SK-N-SH (cell line): ENCODE measurements around the gene CCDC9. TPM values are rescaled to one million over a fixed set of nuclear protein-coding genes. Genes with fewer than 3 reads are reported as not detected.

Experiments
- CTCF ChIA-PET: fragments of 300-600, 350-600 bp; formaldehyde crosslinking; extraction: SDS; loops from one replicate; lab custom pipeline; 2021; lab: Yijun Ruan, JAX
- POLR2A ChIA-PET: fragments of 350-600 bp; sonication (Branson Sonifier 250); formaldehyde crosslinking; extraction: SDS; loops from one replicate; lab custom pipeline; 2020; ENCODE audit warnings: antibody characterized with exemption, inconsistent platforms; lab: Yijun Ruan, JAX
- DNase-seq: peaks from one replicate; pipeline ENCODE4 v3.0.0; 2012
- H2AFZ ChIP-seq: fragments of 200-600 bp; sonication (generic); 2 replicates; pipeline ENCODE4 v1.8.1; 2016; ENCODE audit warnings: antibody characterized with exemption, mild to moderate bottlenecking, low read depth
- H3F3A ChIP-seq: fragments of 200-600 bp; sonication (generic); replicated peaks from 2 replicates; pipeline ENCODE3; 2016; ENCODE audit warnings: antibody characterized with exemption, mild to moderate bottlenecking; ENCODE audit not compliant: insufficient read depth
- H3K27ac ChIP-seq, 2 experiments: fragments of 200-500 bp in 1 of 2; fragments of 200-600 bp in 1 of 2; sonication (Bioruptor generic) in 1 of 2; sonication (generic), shearing (Covaris generic) in 1 of 2; 2 replicates each; pipeline versions ENCODE4 v1.5.1 to v1.6.1; 2014 to 2016; ENCODE audit warnings: low read depth in 2 of 2, inconsistent platforms in 1 of 2, low read length in 1 of 2, mild to moderate bottlenecking in 1 of 2, mixed read lengths in 1 of 2
- H3K27me3 ChIP-seq: fragments of 200-600 bp; sonication (generic), shearing (Covaris generic); 2 replicates; pipeline ENCODE4 v1.6.1; 2016; ENCODE audit warnings: mixed run types; ENCODE audit not compliant: insufficient read depth
- H3K36me3 ChIP-seq, 2 experiments: fragments of 200-500 bp in 1 of 2; fragments of 200-600 bp in 1 of 2; sonication (Bioruptor generic) in 1 of 2; sonication (generic) in 1 of 2; replicated peaks in 1 of 2; 2 replicates each; pipeline versions ENCODE3 to v1.5.1; 2014 to 2016; ENCODE audit warnings: low read length in 1 of 2, mild to moderate bottlenecking in 1 of 2; ENCODE audit not compliant: insufficient read depth in 2 of 2, control insufficient read depth in 1 of 2
- H3K4me1 ChIP-seq, 2 experiments: fragments of 200-500 bp in 1 of 2; fragments of 200-600 bp in 1 of 2; sonication (Bioruptor generic) in 1 of 2; sonication (generic), shearing (Covaris generic) in 1 of 2; 2 replicates each; pipeline versions ENCODE4 v1.5.1 to v1.6.1; 2014 to 2016; ENCODE audit warnings: low read depth in 1 of 2, low read length in 1 of 2, mixed run types in 1 of 2; ENCODE audit not compliant: insufficient read depth in 2 of 2, control insufficient read depth in 1 of 2
- H3K4me2 ChIP-seq: fragments of 200-600 bp; sonication (generic), shearing (Covaris generic); 2 replicates; pipeline ENCODE4 v1.6.1; 2017; ENCODE audit warnings: mixed run types
- H3K4me3 ChIP-seq, 2 experiments: fragments of 200-500 bp in 1 of 2; fragments of 200-600 bp in 1 of 2; sonication (Bioruptor generic) in 1 of 2; sonication (generic), shearing (Covaris generic) in 1 of 2; 2 replicates each; pipeline versions ENCODE4 v1.5.1 to v1.8.1; 2014 to 2016; ENCODE audit warnings: low read depth in 2 of 2, inconsistent platforms in 1 of 2, low read length in 1 of 2, mild to moderate bottlenecking in 1 of 2, mixed read lengths in 1 of 2, moderate library complexity in 1 of 2
- H3K79me2 ChIP-seq: fragments of 200-600 bp; sonication (generic); 2 replicates; pipeline ENCODE4 v1.8.1; 2017; ENCODE audit warnings: mild to moderate bottlenecking; ENCODE audit not compliant: insufficient read depth
- H3K9ac ChIP-seq: fragments of 200-600 bp; sonication (generic); 2 replicates; pipeline ENCODE4 v1.6.1; 2017; ENCODE audit warnings: mixed run types
- H3K9me2 ChIP-seq: fragments of 200-600 bp; sonication (generic); 2 replicates; pipeline ENCODE4 v1.6.1; 2017; ENCODE audit warnings: mixed run types
- H3K9me3 ChIP-seq: fragments of 200-600 bp; sonication (generic); 2 replicates; pipeline ENCODE4 v1.6.1; 2017; ENCODE audit warnings: mixed run types, mild to moderate bottlenecking, moderate library complexity
- H4K20me1 ChIP-seq: fragments of 200-600 bp; sonication (generic); 2 replicates; pipeline ENCODE4 v1.6.1; 2017; ENCODE audit warnings: mild to moderate bottlenecking, mixed run types; ENCODE audit not compliant: insufficient read depth
- CHD2 ChIP-seq: fragments of 150-350 bp; IDR thresholded peaks from 2 replicates; pipeline ENCODE4 v1.6.1; 2018; ENCODE audit warnings: low read length; ENCODE audit not compliant: partially characterized antibody
- CTCF ChIP-seq: fragments of 200-600 bp; sonication (generic); IDR thresholded peaks from 2 replicates; pipeline ENCODE4 v1.6.1; 2017; ENCODE audit warnings: antibody characterized with exemption, mild to moderate bottlenecking, moderate library complexity
- FOSL2 ChIP-seq: IDR thresholded peaks from 2 replicates; pipeline ENCODE4 v1.4.0; 2012; ENCODE audit warnings: low read depth, mild to moderate bottlenecking, moderate library complexity, borderline replicate concordance
- FOXJ3 ChIP-seq: sonication (generic); formaldehyde crosslinking; IDR thresholded peaks from 2 replicates; pipeline ENCODE4 v1.5.1; 2020; ENCODE audit warnings: mild to moderate bottlenecking, missing genetic modification reagents
- GABPA ChIP-seq: IDR thresholded peaks from 2 replicates; pipeline ENCODE4 v1.4.0; 2012; ENCODE audit warnings: low read depth, mild to moderate bottlenecking
- GATA2 ChIP-seq: sonication (generic); formaldehyde crosslinking; IDR thresholded peaks from 2 replicates; pipeline ENCODE4 v1.5.0; 2020; ENCODE audit warnings: mild to moderate bottlenecking, missing genetic modification reagents
- JUND ChIP-seq: IDR thresholded peaks from 2 replicates; pipeline ENCODE4 v1.4.0; 2012
- MEF2A ChIP-seq: IDR thresholded peaks from 2 replicates; pipeline ENCODE4 v1.4.0; 2012; ENCODE audit warnings: low read depth, borderline replicate concordance
- PBX3 ChIP-seq: IDR thresholded peaks from 2 replicates; pipeline ENCODE4; 2012
- POLR2AphosphoS5 ChIP-seq: IDR thresholded peaks from 2 replicates; pipeline ENCODE4 v1.6.1; 2012; ENCODE audit warnings: low read depth, low read length
- RCOR1 ChIP-seq: fragments of 150-350 bp; IDR thresholded peaks from 2 replicates; pipeline ENCODE4 v1.6.1; 2017; ENCODE audit warnings: antibody characterized with exemption, low read length
- REST ChIP-seq: IDR thresholded peaks from 2 replicates; pipeline ENCODE4 v1.6.1; 2012; ENCODE audit warnings: mild to moderate bottlenecking, low read depth, low read length, moderate library complexity
- SMC3 ChIP-seq: IDR thresholded peaks from 2 replicates; pipeline ENCODE4 v1.6.1; 2012; ENCODE audit warnings: low read depth, low read length, improper control_type of control experiment
- TCF12 ChIP-seq: IDR thresholded peaks from 2 replicates; pipeline ENCODE4 v1.4.0; 2012
- USF1 ChIP-seq: IDR thresholded peaks from 2 replicates; pipeline ENCODE4 v1.4.0; 2012; ENCODE audit warnings: low read depth, borderline replicate concordance
- USF2 ChIP-seq: fragments of 150-350 bp; IDR thresholded peaks from 2 replicates; pipeline ENCODE4 v1.6.1; 2017; ENCODE audit warnings: antibody characterized with exemption, low read length, low read depth, borderline replicate concordance
- WGBS: methylation state at CpG from one replicate; pipeline ENCODE4 v1.1.6; 2017; ENCODE audit warnings: low lambda C conversion rate; 5-methylcytosine and 5-hydroxymethylcytosine counted together
- polyA plus RNA-seq, 3 experiments: library from polyadenylated mRNA; depleted of rRNA; stranded (reverse); fragments of >200 nt; gene quantifications; 2 replicates each; pipeline ENCODE4 v1.2.3, GENCODE V29; 2012

CCDC9 gene
- polyA plus RNA-seq, 1 of the 3 experiments (the other 2 are of a cell fraction) = 12.4 TPM

GRCh38 chr19:47272448-47273312 is 16.4 kb downstream of the CCDC9 start:
- no peak for DNase-seq
- H2AFZ ChIP-seq = peak overlapping the region; percentile 61; the same call in 1 of the 2 replicates
- peak overlapping the region; percentile 91 for H3K9ac ChIP-seq
- POLR2A ChIA-PET = interaction anchor here (1.0 kb wide), 1 partner anchor 11 kb away, joined by 3 read pairs; no protein-coding TSS in a partner anchor
- CTCF ChIA-PET = interaction anchor here (1.2 to 3.0 kb wide), 4 partner anchors 12 to 471 kb away, joined by 3 to 12 read pairs (median 5); no protein-coding TSS in a partner anchor
- peaks cover 9 to 16% of the 10 kb centered on the region in 2 experiments for H3K36me3 ChIP-seq
- peak overlapping the region; percentile 97 for H3K4me2 ChIP-seq
- no peaks in the 10 kb centered on the region for H3K79me2 ChIP-seq
- peak overlapping the region; percentile 59 to 87 for H3K4me3 ChIP-seq
- H3K27ac ChIP-seq = peak overlapping the region; percentile 84 to 97
- H3K9me3 ChIP-seq = no peaks in the 10 kb centered on the region
- no peaks in the 10 kb centered on the region; the same call in 1 of the 2 replicates for H4K20me1 ChIP-seq
- WGBS = 75% methylated on average over 30 of the region's 42 CpGs
- peaks cover 10 to 18% of the 10 kb centered on the region in 2 experiments; a peak in 3 of 4 replicates for H3K4me1 ChIP-seq
- no peaks in the 10 kb centered on the region for H3K27me3 ChIP-seq
- no peak for TF ChIP-seq PBX3
- TF ChIP-seq POLR2AphosphoS5 = no peak
- no peak for TF ChIP-seq FOXJ3
- no peak for TF ChIP-seq GATA2
- no peak for TF ChIP-seq SMC3
- TF ChIP-seq RCOR1 = no peak
- TF ChIP-seq MEF2A = no peak
- TF ChIP-seq REST = no peak
- no peak for TF ChIP-seq CHD2
- no peak for TF ChIP-seq JUND
- TF ChIP-seq USF2 = no peak
- TF ChIP-seq GABPA = no peak
- TF ChIP-seq CTCF = no peak
- TF ChIP-seq TCF12 = no peak
- no peak for TF ChIP-seq USF1
- TF ChIP-seq FOSL2 = no peak
- no peaks in the 10 kb centered on the region for H3K9me2 ChIP-seq
- H3F3A ChIP-seq = peaks cover 23% of the 10 kb centered on the region
